Measurements from ENCODE around the gene ERICH6. TPM values are rescaled to one million over a fixed set of nuclear protein-coding genes. Genes with fewer than 3 reads are reported as not detected.

Gene ERICH6
- total and polyA plus RNA-seq, 10 of the 15 experiments (the other 5 are each of a cell fraction or from before 2014, with no cell fraction given), result 0.04 to 0.40 (median 0.22) TPM; not detected in 6

GRCh38 chr3:150682279-150682678 lies 21.4 kb downstream of the ERICH6 start:
- intact Hi-C loops (cut with micrococcal nuclease; ENCODE audit: unreplicated experiment), result no loop called here
- 0% methylated on average over 1 of the region's 1 CpG for WGBS (ENCODE audit: insufficient coverage, insufficient replicate concordance, low lambda C conversion rate, missing lambda C conversion rate)

More at GRCh38 chr3:150682279-150682678, 21.4 kb downstream of the ERICH6 start:
- DNase-seq (ENCODE audit: low read depth, low spot score), result no peak
- no TSS peak for BruUV-seq (replicated peaks)
- Histone ChIP-seq H3K4me3 (no peak overlapping the region), H4K20me1 (ENCODE audit: control insufficient read depth, insufficient read depth) (no peaks in the 10 kb centered on the region), H3K36me3 (ENCODE audit: control insufficient read depth in 2 of 2, insufficient read depth in 2 of 2, low read length in 1 of 2) (no peaks in the 10 kb centered on the region), H3K4me2 (ENCODE audit: control insufficient read depth, insufficient read depth) (no peak overlapping the region), H3K9me3 (replicated peaks; ENCODE audit: control insufficient read depth, insufficient read depth, low read length) (peaks cover 12% of the 10 kb centered on the region), H3K27ac (ENCODE audit: control insufficient read depth, insufficient read depth) (no peak overlapping the region), H3K9ac (ENCODE audit: control insufficient read depth, insufficient read depth, low read length) (no peak overlapping the region), H3K27me3 (replicated peaks in 1 of 2; ENCODE audit: control insufficient read depth in 2 of 2, insufficient read depth in 2 of 2, low read length in 1 of 2) (no peaks in the 10 kb centered on the region), H2AFZ (ENCODE audit: control insufficient read depth, low read depth, low read length) (no peak overlapping the region), H3K79me2 (ENCODE audit: control insufficient read depth, insufficient read depth, low read length) (no peaks in the 10 kb centered on the region), H3K4me1 (ENCODE audit: control insufficient read depth, insufficient read depth, low read length) (peaks cover 13% of the 10 kb centered on the region)
- in situ Hi-C loops (cut with MboI), result no loop called here
- SMC1A ChIA-PET (ENCODE audit: uncharacterized antibody, unreplicated experiment), result interaction anchor here (1.1 kb wide), 1 partner anchor 11 kb away, joined by 3 read pairs; no protein-coding TSS in a partner anchor
- POLR2A ChIA-PET, result interaction anchor here (0.6 kb wide), 1 partner anchor 30 kb away, joined by 3 read pairs; no protein-coding TSS in a partner anchor
- ATAC-seq, result no peak
- TF ChIP-seq CBX3 (IDR thresholded peaks at IDR 0.05; ENCODE audit: borderline replicate concordance, low read depth) (no peak), POLR2A (IDR thresholded peaks at IDR 0.05; ENCODE audit: low read depth, low read length) (no peak), ZNF207 (IDR thresholded peaks at IDR 0.05; ENCODE audit: borderline replicate concordance) (no peak), TAF1 (IDR thresholded peaks at IDR 0.05; ENCODE audit: borderline replicate concordance, low read depth, low read length) (no peak), ZNF217 (IDR thresholded peaks at IDR 0.05) (no peak), ZBED1 (IDR thresholded peaks at IDR 0.05; ENCODE audit: borderline replicate concordance) (no peak), SMARCA5 (IDR thresholded peaks at IDR 0.05) (no peak), MYC (IDR thresholded peaks at IDR 0.05; ENCODE audit: insufficient read depth, insufficient read length, insufficient replicate concordance, low read length, severe bottlenecking) (no peak), POLR2AphosphoS2 (IDR thresholded peaks at IDR 0.05; ENCODE audit: low read depth, low read length) (no peak), ATF2 (IDR thresholded peaks at IDR 0.05; ENCODE audit: low read length) (no peak), IKZF1 (conservative IDR thresholded peaks at IDR 0.05) (no peak), SMC3 (IDR thresholded peaks at IDR 0.05; ENCODE audit: borderline replicate concordance, low read length) (no peak)
- FAIRE-seq, result no peak
- CTCF ChIA-PET, result no interaction called here
- RAD21 ChIA-PET (ENCODE audit: unreplicated experiment), result no interaction called here
